Middle frontal gyrus (tissue), 1 donor: ENCODE measurements around the gene GARIN5A.
A peak's percentile ranks its signal among the peaks of the same experiment; 100 is the strongest.

Experiments used
- DNase-seq: peaks from one replicate; pipeline ENCODE4 v3.0.0-alpha.2; 2015; ENCODE audit warnings: low spot score; ENCODE audit errors: extremely low spot score

GARIN5A gene

DNA sequence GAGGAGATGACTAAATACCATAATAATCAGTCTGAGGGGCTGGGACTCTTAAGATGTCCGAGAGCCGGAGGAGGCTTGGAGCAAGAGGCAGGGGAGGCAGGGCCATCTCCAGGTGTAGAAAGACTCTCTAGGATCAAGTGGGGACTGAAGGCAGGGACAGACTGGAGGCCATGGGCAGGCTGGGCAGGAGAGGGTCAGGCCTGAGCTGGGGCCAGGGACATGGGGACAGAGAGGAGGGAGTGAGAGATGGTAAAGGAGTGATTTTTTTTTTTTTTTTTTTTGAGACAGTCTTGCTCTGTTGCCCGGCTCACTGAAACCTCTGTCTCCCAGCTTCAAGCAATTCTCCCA is 32.2 kb upstream of the GARIN5A start:
- no peak for DNase-seq

DNA sequence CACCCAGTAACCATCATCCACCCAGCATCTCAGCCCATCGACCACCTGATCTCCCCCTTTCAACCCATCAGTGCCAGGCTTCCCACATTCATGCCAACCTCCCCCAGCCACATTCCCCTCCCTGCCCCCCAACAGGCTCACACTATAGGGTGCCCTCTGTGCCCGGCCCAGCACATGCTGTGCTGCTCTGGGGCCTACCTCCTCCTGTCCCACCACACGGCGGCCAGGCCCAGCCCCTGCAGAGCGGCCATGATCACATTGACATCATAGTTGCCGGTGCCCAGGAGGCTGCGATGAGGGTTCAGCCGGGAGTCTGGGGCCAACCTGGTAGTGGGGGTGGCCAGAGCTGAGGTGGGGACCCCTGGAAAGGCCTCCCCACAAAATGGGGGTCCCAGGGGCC is 30.7 kb upstream of the GARIN5A start:
- no peak for DNase-seq

DNA sequence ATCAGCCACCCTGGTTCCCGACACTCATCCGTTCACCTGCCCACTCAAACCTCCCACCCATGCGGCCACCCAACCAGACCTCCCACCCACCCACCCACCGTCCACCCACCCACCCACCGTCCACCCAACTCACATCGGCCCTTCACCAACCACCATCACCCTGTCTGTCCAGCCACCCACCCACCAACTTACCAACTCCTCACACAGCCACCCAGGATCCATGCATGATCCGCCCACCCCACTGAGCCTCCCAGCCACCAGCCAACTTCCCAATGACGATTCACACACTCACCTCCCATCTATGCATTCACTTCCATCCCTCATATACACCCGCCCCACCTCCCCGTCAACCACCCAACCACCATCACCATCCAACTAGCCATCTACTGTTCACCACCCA is 30.1 kb upstream of the GARIN5A start:
- DNase-seq, result no peak

DNA sequence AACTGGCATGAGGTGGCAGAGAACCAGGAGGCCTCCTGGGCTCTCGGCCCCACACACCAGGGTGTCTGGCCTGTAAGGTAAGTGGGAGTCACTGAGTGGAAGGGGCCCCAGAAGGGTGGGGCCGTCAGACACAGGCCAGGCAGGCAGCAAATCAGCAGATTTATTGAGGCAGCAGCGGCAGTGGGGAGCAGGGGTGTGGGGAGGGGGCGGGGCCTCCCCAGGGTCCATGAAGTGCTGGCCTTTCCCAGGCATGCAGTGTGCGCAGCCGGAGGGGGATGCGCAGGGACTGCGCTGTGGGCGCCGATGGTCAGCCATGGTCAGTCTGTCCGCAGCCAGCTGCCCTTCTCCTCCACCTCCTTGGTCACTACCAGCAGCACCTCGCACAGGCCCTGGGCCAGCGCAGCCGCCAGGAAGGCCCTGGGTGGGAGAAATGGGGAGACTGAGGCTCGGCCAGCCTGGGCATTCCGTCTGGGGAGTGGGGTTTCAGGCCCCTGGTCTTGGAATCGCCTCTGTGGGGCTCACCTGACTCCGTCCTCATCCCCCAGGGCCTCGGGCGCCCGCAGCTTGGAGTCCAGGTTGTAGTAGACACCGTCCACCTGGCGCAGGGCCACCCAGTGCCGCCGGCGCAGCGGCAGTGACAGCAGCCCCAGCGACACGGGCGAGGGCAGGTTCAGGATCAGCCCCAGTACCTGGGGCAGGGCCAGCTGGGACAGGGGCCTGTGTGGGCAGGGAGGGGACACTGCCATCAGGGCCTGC is 29.4 kb upstream of the GARIN5A start:
- no peak for DNase-seq

DNA sequence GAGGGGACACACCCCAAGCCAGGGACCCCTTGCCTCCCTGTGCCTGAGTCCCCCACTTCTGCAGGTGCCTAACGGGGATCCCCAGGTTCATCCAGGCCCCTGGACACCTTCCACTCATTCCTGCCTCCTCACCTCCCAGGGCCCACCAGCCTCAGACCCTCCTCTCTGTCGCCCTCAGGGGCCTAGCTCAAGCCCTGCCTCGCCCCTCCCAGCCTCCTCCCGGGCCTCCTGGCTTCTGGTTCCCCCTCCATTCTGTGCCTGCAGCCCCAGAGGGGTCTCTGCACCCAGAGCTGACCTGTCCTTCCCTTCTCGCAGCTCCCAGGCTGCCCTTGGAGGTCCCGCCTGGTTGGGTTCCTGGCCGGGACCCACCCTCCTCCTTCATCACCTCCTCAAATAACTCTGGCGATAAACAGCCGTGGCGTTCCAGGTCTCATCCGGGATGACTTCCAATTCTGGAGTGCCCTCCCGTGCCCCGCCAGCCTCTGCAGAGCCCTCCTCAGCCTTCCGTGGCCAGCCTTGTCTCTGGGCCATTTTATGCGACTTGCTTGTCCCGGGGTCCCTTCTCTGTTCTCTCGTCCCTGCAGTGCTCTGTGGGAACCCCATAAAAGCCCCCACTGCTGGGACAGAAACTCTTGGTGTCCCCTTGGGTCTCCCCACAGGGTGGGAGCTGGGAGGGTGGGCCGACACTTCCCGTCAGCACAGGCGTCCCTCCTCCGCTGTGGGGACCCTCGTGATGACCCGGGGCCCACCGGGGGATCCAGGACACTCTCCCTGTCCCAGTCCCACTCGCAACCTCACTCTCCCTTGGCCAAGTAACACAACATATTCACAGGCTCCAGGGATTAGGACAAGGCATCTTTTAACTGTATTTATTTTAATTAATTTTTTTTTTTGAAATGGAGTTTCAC is 25.2 kb upstream of the GARIN5A start:
- DNase-seq, result no peak

DNA sequence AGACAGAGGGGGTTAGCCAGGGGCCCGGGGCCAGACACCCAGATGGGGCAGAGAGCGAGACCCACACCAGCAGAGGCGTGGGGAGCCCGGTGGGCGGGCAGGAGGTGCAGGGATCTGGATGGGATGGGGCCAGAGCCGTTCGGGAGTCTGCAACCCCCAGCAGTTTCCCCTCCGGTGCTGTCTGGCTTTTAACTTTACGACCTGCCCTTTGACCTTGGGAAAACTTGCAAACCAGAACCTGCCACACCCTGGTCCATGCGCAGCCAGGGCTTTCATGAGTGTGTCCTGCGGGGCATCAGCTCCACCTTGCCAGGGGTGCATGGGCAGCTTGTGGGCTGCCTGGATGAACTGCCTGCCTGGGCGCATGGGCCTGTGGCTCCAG is 24.5 kb upstream of the GARIN5A start:
- DNase-seq, result no peak

DNA sequence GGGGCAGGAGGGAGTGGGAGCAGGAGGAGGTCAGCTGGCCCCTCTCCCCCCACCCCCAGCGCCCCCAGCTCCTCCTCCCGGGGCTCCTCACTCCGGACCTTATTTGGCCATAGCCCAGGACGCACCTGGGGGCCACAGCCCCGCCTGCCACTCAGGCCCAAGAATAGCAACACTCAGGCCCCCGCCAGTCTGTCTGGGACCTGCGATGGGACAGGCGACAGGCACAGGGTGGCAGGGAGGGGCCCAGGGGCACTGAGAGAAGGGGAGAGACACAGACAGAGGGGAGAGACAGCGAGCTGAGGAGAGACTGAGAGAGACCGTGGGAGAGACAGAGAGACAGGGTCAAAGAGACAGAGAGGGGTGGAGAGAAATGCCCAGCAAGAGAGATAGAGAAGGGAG is 24.1 kb upstream of the GARIN5A start:
- no peak for DNase-seq

DNA sequence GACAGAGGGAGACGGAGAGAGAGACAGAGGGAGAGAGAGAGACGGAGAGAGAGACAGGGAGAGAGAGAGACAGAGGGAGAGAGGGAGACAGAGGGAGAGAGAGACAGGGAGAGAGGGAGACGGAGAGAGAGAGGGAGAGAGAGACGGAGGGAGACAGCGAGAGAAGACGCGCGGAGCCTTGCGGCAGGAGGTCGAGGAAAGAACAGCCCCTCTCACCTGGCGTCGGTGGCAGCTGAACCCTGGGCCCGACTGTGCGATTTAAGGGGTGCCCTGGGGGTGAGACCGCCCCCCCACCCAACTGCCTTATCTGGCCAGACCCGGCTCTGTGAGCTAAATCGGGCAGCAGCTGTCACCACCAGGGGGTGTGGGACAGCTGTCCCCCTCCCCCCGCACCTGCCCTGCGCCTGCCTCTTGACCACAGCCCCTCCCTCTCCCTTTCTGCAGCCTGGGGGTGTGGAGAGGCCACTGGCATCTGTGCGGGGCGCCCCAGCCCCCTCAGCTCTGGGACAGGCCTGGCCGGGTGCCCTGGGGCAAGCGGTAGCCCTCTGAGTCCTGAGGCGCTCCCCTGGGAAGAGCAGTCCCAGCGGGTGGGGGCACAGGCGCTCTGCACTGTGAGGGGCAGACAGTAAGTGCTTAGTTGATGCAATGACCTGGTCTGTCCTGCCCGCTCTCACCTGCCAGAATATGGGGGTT is 23.6 kb upstream of the GARIN5A start:
- no peak for DNase-seq

DNA sequence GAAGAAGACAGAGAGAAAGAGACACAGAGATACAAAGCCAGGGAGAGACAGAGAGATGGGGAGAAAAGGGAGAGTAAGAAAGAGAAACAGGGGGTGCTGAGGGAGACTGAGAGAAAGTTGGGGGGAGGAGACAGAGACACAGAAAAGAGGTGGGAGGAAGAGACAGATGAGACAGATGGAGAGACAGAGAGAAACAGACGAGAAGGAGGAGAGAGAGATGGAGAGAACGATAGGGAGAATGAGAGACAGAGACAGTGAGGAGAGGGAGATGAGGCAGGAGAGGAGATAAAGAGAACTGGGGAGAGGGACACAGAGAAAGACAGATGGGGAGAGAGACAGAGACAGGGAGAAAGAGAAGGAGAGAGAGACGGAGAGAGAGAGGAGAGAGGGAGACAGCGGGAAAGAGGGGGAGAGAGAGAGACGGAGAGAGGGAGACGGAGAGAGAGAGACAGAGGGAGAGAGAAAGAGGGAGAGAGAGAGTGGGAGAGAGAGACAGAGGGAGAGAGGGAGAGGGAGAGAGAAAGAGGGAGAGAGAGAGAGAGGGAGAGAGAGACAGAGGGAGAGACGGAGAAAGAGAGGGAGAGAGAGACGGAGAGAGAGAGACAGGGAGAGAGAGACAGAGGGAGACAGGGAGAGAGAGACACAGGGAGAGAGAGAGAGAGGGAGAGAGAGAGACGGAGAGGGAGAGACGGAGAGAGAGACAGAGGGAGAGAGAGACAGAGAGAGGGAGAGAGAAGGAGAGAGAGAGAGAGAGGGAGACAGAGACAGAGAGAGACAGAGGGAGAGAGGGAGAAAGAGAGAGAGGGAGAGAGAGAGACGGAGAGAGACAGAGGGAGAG is 21.8 kb upstream of the GARIN5A start:
- no peak for DNase-seq

DNA sequence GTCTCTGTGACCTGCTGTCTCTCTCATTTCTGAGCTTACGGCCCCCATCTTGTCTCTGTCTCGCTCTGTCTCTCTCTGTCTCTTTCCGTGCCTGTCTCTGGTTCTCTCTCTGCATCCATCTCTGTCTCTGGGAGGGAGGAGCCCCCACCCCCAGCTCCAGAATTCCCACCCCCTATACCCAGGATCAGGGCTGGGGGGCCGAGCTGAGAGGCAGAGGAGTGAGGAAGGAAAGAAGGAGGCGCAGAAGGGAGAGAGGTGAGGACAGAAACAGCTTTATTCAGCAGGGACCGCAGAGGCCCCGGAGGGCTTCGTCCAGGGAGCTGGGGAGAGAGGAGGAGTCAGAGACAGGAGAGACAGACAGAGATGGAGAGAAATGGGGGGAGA is 20.4 kb upstream of the GARIN5A start:
- DNase-seq, result no peak

DNA sequence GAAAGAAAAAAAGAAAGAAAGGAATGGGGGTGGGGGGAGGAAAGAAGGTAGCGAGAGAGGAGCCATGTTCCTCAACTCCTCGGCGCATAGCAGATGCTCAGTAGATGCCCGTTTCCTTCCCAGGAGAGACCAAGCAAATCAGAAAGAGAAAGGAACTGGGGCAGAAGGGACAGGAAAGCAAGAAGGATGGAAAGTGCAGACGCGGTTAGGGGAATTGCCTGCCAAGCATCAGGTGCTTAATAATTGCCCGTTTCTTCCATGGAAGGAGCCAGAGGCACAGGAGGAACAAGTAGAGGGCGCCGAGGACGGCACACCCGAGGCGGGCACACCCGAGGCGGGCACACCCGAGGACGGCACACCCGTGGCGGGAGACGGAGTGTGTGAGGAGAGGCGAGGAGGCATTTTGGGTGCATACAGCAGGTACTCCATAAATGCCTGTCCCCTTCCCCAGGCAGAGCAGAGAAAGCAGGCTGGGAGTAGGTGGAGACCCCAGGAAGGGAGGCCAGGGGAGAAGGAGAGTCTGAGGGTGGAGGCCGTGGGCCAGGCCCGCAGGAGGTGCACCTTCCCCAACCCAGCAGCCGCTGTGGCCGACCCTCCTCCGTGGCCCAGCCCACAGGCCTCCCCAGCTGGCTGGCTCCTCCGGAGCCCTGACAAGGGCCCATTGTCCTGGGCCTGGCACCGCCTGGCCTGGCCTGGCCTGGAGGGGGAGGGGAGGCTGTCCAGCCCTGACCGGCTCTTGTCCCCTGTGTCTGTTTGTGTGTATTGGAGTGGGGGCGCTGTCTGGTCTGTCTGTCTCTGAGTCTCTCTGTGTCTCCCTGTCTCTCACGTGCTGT is 19.8 kb upstream of the GARIN5A start:
- DNase-seq, result peak; percentile 65

DNA sequence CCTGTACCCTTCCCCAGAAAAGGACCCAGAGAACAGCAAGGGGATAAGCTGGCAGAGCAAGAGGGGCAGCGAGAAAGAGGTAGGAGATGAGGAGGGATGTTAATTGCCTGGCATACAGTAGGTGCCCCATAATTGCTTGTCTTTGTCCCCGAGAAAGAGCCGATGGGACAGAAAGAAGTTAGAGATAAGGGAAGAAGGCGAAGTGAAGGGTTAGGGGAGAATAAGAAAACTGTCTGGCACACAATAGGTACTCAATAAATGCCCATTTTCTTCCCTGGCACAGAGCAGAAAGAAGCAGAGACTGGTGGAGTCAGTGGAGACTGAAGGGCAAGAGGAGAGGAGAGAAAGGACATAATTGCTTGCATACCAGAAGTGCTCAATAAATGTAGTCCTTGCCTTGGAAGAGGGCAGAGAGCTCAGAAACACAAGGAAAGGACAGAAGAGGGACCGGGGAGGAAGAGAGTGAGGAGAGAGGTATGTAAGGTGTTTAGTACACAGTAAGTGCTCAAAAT is 18.4 kb upstream of the GARIN5A start:
- DNase-seq, result no peak

DNA sequence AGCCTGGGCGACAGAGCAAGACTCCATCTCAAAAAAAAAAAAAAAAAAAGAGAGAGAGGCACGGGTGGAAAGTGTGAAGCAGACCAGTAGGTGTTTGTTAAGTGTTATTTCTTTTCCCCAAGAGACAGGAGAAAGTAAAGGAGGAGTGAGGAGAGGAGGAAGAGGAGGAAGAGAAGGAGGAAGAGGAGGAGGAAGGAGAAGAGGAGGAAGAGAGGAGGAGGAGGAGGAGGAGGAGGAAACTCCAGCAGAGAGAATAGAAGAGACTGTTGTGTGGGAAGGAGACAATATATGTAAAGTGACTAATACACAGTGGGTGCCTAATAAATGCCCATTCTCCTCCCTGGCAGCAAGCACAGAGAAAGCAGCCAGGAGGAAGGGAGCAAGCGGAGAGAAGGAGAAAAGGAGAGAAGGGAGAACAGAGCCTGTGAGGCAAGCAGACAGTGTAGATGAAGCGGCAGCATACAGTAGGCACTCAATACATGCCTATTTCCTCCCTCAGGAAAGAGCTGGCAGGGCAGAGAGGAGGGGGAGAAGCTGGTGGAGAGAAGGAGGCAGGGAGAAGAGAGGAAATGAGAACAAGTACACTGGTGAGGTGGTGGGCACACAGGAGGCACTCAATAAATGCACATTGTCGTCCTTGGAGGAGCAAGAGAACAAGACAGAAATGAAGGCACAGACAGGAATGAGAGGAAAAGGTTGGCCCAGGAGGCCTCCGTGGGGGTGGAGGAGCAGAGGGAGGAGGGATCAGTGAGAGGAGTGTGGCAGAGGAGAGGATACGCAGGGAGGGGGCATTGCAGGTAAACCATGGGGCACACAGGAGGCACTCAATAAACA is 17.8 kb upstream of the GARIN5A start:
- DNase-seq, result no peak

DNA sequence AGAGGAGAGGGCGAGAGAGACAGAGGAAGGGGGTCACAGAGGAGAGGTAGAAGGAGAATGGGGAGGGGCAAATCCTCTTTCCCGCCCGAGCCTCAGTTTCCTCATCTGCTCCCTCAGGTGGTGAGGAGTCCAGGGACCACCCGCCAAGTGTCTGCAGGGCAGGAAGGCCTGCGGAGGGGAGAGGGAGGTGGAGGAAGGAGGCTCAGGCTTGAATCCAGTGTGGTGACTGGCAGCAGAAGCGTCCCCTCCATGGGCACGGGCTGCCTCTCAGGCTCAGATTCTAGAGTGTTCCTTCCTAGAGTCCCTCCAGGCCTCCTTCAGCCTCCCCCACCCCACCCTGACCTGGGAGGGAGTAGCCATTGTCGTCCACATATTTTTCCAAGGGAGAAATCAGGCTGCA is 16.5 kb upstream of the GARIN5A start:
- DNase-seq, result no peak

DNA sequence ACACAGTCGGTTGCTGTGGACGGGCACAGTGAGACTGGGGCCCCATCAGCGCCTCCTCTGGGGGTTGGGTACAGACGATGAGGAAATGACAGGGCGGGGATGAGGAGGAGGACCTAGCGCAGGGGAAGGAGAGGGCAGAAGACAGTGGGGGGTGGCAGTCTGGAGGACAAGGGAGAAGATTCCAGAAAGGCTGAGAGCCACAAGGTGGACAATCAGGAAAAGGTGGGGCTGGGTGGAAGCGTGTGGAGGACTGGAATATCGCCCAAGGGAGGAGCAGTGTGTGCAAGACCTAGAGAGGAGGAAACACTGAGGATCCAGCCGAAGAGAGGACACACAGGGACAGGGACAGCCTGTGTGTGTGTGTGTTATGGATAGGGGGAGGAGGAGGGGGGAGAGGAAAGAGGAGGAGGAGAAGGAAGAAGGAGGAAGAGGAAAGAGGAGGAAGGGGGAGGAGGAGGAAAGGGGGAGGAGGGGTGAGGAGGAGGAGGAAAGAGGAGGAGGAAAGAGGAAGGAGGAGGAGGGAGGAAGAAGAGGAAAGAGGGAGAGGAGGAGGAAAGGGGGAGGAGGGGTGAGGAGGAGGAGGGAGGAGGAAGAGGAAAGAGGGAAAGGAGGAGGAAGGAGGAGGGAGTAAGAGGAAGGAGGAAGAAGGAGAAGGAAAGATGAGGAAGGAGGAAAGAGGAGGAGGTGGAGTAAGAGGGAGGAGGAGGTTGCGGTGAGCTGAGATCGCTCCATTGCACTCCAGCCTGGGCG is 15.8 kb upstream of the GARIN5A start:
- no peak for DNase-seq

DNA sequence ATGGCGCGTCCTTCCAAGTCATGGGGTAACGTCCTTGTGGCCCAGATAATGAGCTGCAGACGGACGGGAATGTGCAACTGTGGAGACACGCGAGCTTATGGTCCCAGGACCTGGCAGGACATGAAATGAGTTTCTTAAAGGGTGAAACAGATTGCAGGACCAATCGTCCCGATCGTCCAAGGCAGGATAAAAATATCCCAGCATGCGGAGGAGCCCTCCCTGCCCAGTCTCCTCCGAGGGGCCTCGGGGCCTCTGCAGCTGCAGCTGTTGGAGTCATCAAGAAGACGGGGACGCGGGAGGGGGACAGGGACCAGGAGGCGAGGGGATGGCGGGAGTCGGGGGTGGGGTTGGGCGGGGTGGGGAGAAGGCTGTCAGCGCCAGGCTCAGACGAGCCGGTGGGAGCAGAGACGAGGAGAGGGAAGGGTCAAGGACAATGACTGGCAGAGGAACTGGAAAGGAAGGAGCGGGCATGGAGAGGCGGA is 14.4 kb upstream of the GARIN5A start:
- DNase-seq, result no peak

DNA sequence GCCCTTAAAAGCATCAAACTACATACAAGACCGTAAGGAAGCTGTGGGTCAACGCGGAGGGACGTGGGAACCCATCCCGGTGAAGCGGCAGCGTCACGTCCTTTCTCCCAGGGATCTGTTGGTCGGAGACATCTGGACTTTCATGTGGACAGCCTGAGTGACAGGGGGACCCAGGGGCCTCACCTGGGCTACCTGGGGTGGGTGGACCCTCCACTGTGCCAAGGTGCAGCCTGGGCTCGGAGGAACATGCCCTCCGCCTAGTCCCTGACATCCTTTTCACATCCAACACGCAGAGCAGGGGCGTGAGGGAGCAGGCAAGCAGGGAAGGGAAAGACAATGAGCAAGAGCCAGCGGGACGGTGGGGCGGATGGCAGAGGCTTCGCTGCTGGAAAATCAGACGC is 13.8 kb upstream of the GARIN5A start:
- no peak for DNase-seq

DNA sequence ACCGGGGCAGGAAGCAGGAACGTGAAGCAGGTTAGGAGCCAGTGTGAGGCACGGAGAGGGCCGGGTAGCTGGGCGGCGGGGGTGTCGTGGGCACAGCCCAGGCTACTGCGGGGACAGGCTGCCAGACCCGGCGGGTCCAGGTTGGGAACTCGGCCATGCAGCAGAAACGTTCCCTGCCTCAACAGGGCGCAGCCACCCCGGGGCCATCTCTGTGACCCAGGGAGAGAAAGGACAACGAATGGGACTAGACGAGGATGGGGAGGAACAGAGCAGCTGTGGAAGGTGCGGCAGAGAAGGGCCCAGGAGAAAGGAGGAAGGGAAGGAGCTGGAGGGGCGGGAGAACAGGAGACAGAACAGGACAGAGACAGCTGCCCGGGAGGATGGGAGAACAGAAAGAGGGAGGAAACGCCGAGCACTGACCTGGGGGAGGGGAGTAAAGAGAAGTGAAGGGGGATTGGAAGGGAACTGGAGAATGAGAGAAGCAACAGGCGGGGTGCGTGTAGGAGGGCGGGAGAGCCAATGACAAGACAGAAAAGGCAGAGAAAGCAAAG is 12.9 kb upstream of the GARIN5A start:
- DNase-seq, result no peak
